Measurements from ENCODE around the gene OR2T11.
A peak's percentile ranks its signal among the peaks of the same experiment; 100 is the strongest.
"Not testable (repeated sequence)": the region's sequence is repeated elsewhere in the genome, so short reads cannot be mapped to it uniquely, and the experiment has no call there.

OR2T11 gene

GRCh38 chr1:248621770-248622169 is 13.1 kb downstream of the OR2T11 start:
- DNase-seq (ENCODE audit: low read depth, low spot score), result no peak

- DNase-seq (ENCODE audit: low read depth, low spot score), result peak; percentile 9
Observed at GRCh38 chr1:248618878-248619277, 16.0 kb downstream of the OR2T11 start.

- DNase-seq (ENCODE audit: low read depth, low spot score), result no peak
Observed at GRCh38 chr1:248618119-248618518, 16.8 kb downstream of the OR2T11 start.

- DNase-seq (ENCODE audit: low read depth, low spot score), result no peak
Observed at GRCh38 chr1:248613742-248614141, 21.1 kb downstream of the OR2T11 start.

- no peak for DNase-seq (ENCODE audit: low read depth, low spot score)
Observed at GRCh38 chr1:248611883-248612414, 22.9 kb downstream of the OR2T11 start.

GRCh38 chr1:248610301-248610700 is 24.6 kb downstream of the OR2T11 start:
- no peak for DNase-seq (ENCODE audit: low read depth, low spot score)

- DNase-seq (ENCODE audit: low read depth, low spot score), result no peak
Observed at GRCh38 chr1:248599396-248599795, 35.5 kb downstream of the OR2T11 start.

GRCh38 chr1:248597589-248597988 is 37.3 kb downstream of the OR2T11 start, which contains the start of gene OR2T10:
TSS of gene OR2T10 (minus strand) at chr1:248597700. CDS start at chr1:248593768, 3,932 bp downstream.
- DNase-seq (ENCODE audit: low read depth, low spot score), result no peak

GRCh38 chr1:248596615-248597014 is 38.3 kb downstream of the OR2T11 start:
- no peak for DNase-seq (ENCODE audit: low read depth, low spot score)

- DNase-seq (ENCODE audit: low read depth, low spot score), result no peak
Observed at GRCh38 chr1:248593226-248593625, 41.7 kb downstream of the OR2T11 start.

GRCh38 chr1:248592655-248593054 is 42.2 kb downstream of the OR2T11 start:
- no peak for DNase-seq (ENCODE audit: low read depth, low spot score)

GRCh38 chr1:248590055-248590454 is 44.8 kb downstream of the OR2T11 start:
- DNase-seq (ENCODE audit: low read depth, low spot score), result no peak

- DNase-seq (ENCODE audit: low read depth, low spot score), result no peak
Observed at GRCh38 chr1:248589334-248589733, 45.6 kb downstream of the OR2T11 start.

GRCh38 chr1:248585266-248585665 is 49.6 kb downstream of the OR2T11 start:
- no peak for DNase-seq (ENCODE audit: low read depth, low spot score)

- DNase-seq (ENCODE audit: low read depth, low spot score), result no peak
Observed at GRCh38 chr1:248576260-248576980, 58.5 kb downstream of the OR2T11 start.

- DNase-seq (ENCODE audit: low read depth, low spot score), result not testable (repeated sequence)
Observed at GRCh38 chr1:248574657-248575056, 60.2 kb downstream of the OR2T11 start, which contains the start of gene OR2T34. TSS of gene OR2T34 (minus strand) at chr1:248574757. CDS start at chr1:248574757, 0 bp downstream.

GRCh38 chr1:248573856-248574255 is 61.0 kb downstream of the OR2T11 start:
- DNase-seq (ENCODE audit: low read depth, low spot score), result not testable (repeated sequence)

Data from activated CD4-positive, CD25-positive, alpha-beta regulatory T cell treated with anti-CD3 and anti-CD28 coated beads, Interleukin-2, amount 50 U/mL, for 16 hours (primary cell).